ENCODE data around the gene OR2T5.
"Not testable (repeated sequence)": the region's sequence is repeated elsewhere in the genome, so short reads cannot be mapped to it uniquely, and the experiment has no call there.

Gene OR2T5

DNA sequence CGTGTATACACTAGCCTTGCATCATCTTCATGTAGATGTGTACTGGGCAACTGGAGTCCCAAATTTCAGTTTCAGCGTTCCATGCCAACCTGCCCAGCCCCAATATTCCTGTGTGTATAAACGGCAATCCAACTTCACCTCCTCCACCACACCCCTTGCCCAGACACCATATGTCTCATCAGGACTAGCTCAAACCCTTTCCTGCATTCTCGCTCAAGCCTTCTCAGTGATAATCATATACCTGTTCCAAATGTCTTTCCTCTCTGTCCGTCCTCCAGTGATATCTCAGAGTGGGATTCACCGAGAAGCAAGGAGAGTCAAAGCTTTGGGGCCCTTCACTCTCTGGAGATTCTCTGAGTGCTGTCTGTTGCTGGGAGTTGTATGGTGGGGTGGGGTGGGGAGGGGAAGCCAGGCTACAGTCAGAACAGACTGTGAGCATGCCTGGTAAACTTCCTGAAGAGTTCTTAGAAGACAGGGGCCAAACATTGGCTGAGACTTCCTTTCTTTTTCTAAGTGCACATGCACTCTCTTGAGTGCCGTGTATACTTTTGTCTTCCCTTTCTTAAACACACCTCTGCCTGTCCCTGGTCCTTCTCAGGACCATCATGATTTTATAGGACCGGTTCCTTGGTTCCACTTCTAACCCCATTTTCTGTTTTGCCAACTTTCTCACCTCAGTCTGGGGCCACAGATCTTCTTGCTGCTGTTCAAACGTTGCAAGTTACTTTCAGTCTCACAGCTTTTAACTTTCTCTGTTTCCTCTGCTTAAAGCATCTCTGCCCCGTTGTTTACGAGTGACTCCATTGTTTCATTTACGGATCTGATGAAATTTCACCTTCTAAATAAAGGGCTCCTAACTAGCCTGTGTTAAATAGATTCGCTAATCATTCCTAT, 6.5 kb upstream of the OR2T5 start:
- not testable (repeated sequence) for H3K27ac ChIP-seq; H3K4me3 ChIP-seq; DNase-seq (ENCODE audit: low spot score)

DNA sequence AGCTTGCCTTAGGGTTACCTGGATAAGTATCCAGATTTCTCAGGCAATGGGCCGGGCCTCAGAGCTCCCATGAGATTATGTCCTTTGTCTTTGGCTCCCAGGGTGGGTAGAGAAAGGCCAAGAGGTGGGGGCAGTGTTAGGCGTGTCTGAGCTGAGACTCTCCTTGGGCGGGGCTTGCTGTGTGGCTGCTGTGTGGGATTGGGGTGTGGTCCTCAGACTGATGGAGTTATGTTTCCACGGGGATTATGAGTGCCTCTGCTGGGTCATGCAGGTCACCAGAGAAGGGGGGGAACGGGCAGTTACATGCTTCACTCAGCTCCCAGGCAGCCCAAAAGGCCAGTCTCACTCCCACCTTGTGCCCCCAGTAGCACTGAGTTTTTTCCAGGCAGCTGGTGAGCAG, 8.3 kb downstream of the OR2T5 start:
- DNase-seq (ENCODE audit: low spot score); H3K4me3 ChIP-seq; H3K27ac ChIP-seq: not testable (repeated sequence)

DNA sequence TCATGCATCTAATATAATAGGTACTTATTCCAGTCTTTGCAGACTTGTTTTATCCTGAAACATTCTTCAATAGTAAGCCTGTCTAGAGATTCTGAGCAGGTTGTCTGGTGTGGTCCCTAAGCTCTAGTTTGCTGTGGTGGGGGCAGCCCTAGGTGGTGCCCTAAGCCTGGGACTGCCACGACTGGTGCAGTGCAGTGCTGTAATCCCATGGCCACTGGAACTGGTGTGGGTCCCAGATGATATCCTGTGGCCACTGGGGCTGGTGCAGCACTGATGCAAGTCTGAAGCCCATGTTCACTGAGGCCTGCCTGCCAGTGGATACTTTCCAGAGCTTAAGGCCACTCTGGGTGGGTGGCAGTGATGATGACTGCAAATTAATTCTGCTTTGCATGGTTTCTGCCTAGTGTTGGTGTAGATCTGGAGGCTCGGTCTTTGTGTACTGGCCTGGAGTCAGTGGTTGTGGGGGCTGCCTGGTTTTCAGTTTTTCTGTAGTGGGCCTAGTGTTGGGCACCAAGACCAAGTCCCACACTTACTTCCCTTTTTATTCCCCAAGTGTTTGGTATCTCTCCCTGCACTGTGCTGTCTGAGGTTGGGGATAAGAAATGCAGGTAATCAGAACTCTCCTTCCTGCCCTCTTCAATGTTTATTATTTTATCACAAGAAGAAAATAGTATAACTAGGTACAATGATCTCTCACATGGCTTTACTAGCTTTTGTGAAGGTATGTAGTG, 12.1 kb downstream of the OR2T5 start:
- not testable (repeated sequence) for H3K4me3 ChIP-seq; DNase-seq (ENCODE audit: low spot score); H3K27ac ChIP-seq

DNA sequence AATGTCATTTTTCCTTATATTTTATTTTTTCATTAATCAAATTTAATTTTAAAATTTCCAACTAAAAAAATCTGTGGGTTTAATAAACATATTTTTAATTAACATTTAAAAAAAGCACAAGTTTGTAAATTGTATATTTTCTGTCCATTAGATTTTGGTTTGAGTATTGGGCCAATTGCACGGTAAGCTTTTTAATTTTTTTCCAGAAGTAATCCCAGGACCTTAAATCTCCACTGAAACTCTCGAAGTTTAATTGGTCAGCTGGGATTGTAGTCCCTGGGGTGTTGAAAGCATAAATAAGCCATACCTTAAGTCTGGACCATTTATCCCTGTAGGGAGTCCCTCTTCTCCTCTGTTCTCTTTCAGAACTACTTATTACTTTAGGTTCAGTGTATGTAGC, 19.4 kb downstream of the OR2T5 start, which contains the start of gene OR2G6:
TSS of gene OR2G6 (plus strand) at position 301 of the 400 bp plus-strand sequence. CDS start 13,574 bp downstream, outside the sequence.
- H3K4me3 ChIP-seq; DNase-seq (ENCODE audit: low spot score); H3K27ac ChIP-seq: not testable (repeated sequence)

GRCh38 chr1:248510217-248510616, 21.8 kb downstream of the OR2T5 start:
- H3K4me3 ChIP-seq; DNase-seq (ENCODE audit: low spot score); H3K27ac ChIP-seq: not testable (repeated sequence)

GRCh38 chr1:248521856-248522255, 33.5 kb downstream of the OR2T5 start:
- no peak for TF ChIP-seq CTCF (IDR thresholded peaks at IDR 0.05)
- no peak overlapping the region for H3K27ac ChIP-seq
- DNase-seq (ENCODE audit: low spot score) = peak; percentile 19
- H3K4me3 ChIP-seq = no peak overlapping the region

GRCh38 chr1:248537449-248537848, 49.1 kb downstream of the OR2T5 start:
- DNase-seq (ENCODE audit: low spot score); H3K27ac ChIP-seq; H3K4me3 ChIP-seq: not testable (repeated sequence)

Data from coronary artery (tissue), 2 donors.